ENCODE results near the gene TDRKH.

The TDRKH gene

GRCh38 chr1:151790071-151790939 lies at the start of gene TDRKH:
TSS of gene TDRKH (minus strand) at chr1:151790500. CDS start at chr1:151783022, 7,478 bp downstream.
- peak; percentile 98 to 99 for DNase-seq (ENCODE audit: low read depth in 2 of 2)

GRCh38 chr1:151839457-151840403 lies 49.4 kb upstream of the TDRKH start, which contains the start of gene C2CD4D:
TSS of gene C2CD4D (minus strand) at chr1:151839820. CDS start at chr1:151838989, 831 bp downstream.
- DNase-seq (ENCODE audit: low read depth in 2 of 2) = peak; percentile 55 to 61

- DNase-seq (ENCODE audit: low read depth in 2 of 2) = no peak
Observed at GRCh38 chr1:151839082-151839412, 48.7 kb upstream of the TDRKH start.

- DNase-seq (ENCODE audit: low read depth in 2 of 2) = no peak
Observed at GRCh38 chr1:151838222-151839081, 48.2 kb upstream of the TDRKH start.

- DNase-seq (ENCODE audit: low read depth in 2 of 2) = no peak
Observed at GRCh38 chr1:151837884-151838221, 47.6 kb upstream of the TDRKH start.

- DNase-seq (ENCODE audit: low read depth in 2 of 2) = no peak
Observed at GRCh38 chr1:151837197-151837596, 46.9 kb upstream of the TDRKH start.

GRCh38 chr1:151835596-151835995 lies 45.3 kb upstream of the TDRKH start:
- no peak for DNase-seq (ENCODE audit: low read depth in 2 of 2)

- no peak for DNase-seq (ENCODE audit: low read depth in 2 of 2)
Observed at GRCh38 chr1:151834239-151834638, 43.9 kb upstream of the TDRKH start.

GRCh38 chr1:151833172-151833900 lies 43.0 kb upstream of the TDRKH start:
- no peak for DNase-seq (ENCODE audit: low read depth in 2 of 2)

GRCh38 chr1:151832318-151832980 lies 42.1 kb upstream of the TDRKH start:
- DNase-seq (ENCODE audit: low read depth in 2 of 2) = no peak

- no peak for DNase-seq (ENCODE audit: low read depth in 2 of 2)
Observed at GRCh38 chr1:151831605-151832004, 41.3 kb upstream of the TDRKH start, which contains the start of gene RORC. TSS of gene RORC (minus strand) at chr1:151831802. CDS start at chr1:151831764, 38 bp downstream.

- DNase-seq (ENCODE audit: low read depth in 2 of 2) = no peak
Observed at GRCh38 chr1:151831256-151831591, 40.9 kb upstream of the TDRKH start.

- no peak for DNase-seq (ENCODE audit: low read depth in 2 of 2)
Observed at GRCh38 chr1:151830055-151830454, 39.8 kb upstream of the TDRKH start.

- no peak for DNase-seq (ENCODE audit: low read depth in 2 of 2)
Observed at GRCh38 chr1:151829352-151830046, 39.2 kb upstream of the TDRKH start.

GRCh38 chr1:151828921-151829320 lies 38.6 kb upstream of the TDRKH start:
- no peak for DNase-seq (ENCODE audit: low read depth in 2 of 2)

- no peak for DNase-seq (ENCODE audit: low read depth in 2 of 2)
Observed at GRCh38 chr1:151827853-151828252, 37.6 kb upstream of the TDRKH start.

- peak in 1 of 2 donors; percentile 49 for DNase-seq (ENCODE audit: low read depth in 2 of 2)
Observed at GRCh38 chr1:151825751-151826660, 35.7 kb upstream of the TDRKH start.

- DNase-seq (ENCODE audit: low read depth in 2 of 2) = no peak
Observed at GRCh38 chr1:151825204-151825603, 34.9 kb upstream of the TDRKH start.

- DNase-seq (ENCODE audit: low read depth in 2 of 2) = no peak
Observed at GRCh38 chr1:151823175-151823574, 32.9 kb upstream of the TDRKH start.
